A673 (cell line): ENCODE results near the gene FHIT. TPM values are rescaled to one million over a fixed set of nuclear protein-coding genes. Genes with fewer than 3 reads are reported as not detected.

Source experiments
- BruUV-seq: library from RNA; stranded (reverse); fragments of 400-500 nt; replicated peaks from 2 replicates; lab custom pipeline; 2021; lab: Mats Ljungman, UMichigan
- CTCF ChIA-PET: fragments of 300-600 bp; sonication (Branson Sonifier 250); formaldehyde crosslinking; loops from one replicate; lab custom pipeline; 2022; ENCODE audit warnings: antibody characterized with exemption; lab: Charles Lee
- POLR2A ChIA-PET: fragments of 300-600 bp; sonication (Branson Sonifier 250); formaldehyde crosslinking; loops from one replicate; lab custom pipeline; 2022; ENCODE audit warnings: antibody characterized with exemption; ENCODE audit not compliant: low non-redundant PET; lab: Charles Lee
- DNase-seq: peaks from one replicate; pipeline ENCODE4 v3.0.0-alpha.2; 2015; ENCODE audit warnings: low spot score
- H3K27ac ChIP-seq: fragments of 200-600 bp; sonication (generic); 2 replicates; pipeline ENCODE4 v1.5.1; 2016; ENCODE audit warnings: mixed run types, low read depth, mild to moderate bottlenecking, mixed read lengths, antibody characterized with exemption, low read length; ENCODE audit not compliant: poor library complexity, severe bottlenecking
- H3K27me3 ChIP-seq: fragments of 200-600 bp; sonication (generic); replicated peaks from 2 replicates; pipeline ENCODE4 v1.6.1; 2017; ENCODE audit warnings: mixed run types, low read depth, mild to moderate bottlenecking, mixed read lengths, antibody characterized with exemption, low read length; ENCODE audit not compliant: insufficient read depth, poor library complexity
- H3K36me3 ChIP-seq: fragments of 200-600 bp; sonication (generic); 2 replicates; pipeline ENCODE4 v1.6.1; 2016; ENCODE audit warnings: mixed run types, mild to moderate bottlenecking, mixed read lengths, antibody characterized with exemption, low read length; ENCODE audit not compliant: insufficient read depth, poor library complexity, severe bottlenecking
- H3K4me1 ChIP-seq: fragments of 200-600 bp; sonication (generic); 2 replicates; pipeline ENCODE4 v1.6.1; 2017; ENCODE audit warnings: mixed run types, mild to moderate bottlenecking, mixed read lengths, antibody characterized with exemption, low read length; ENCODE audit not compliant: insufficient read depth, poor library complexity, severe bottlenecking
- H3K4me3 ChIP-seq: fragments of 200-600 bp; sonication (generic); 2 replicates; pipeline ENCODE4 v1.5.1; 2016; ENCODE audit warnings: low read depth, mixed run types, mild to moderate bottlenecking, mixed read lengths, low read length; ENCODE audit not compliant: poor library complexity, severe bottlenecking
- H3K9me3 ChIP-seq: fragments of 200-600 bp; sonication (generic); 2 replicates; pipeline ENCODE4 v1.6.1; 2016; ENCODE audit warnings: mixed run types, low read depth, mild to moderate bottlenecking, mixed read lengths, antibody characterized with exemption, low read length; ENCODE audit not compliant: poor library complexity, severe bottlenecking
- EZH2 ChIP-seq: fragments of 200-600 bp; sonication (generic); IDR thresholded peaks from 2 replicates; pipeline ENCODE4 v1.6.1; 2017; ENCODE audit warnings: borderline replicate concordance, low read depth, mild to moderate bottlenecking, mixed read lengths, antibody characterized with exemption, low read length; ENCODE audit not compliant: poor library complexity, severe bottlenecking
- intact Hi-C: fragments of 100-400 bp; cut with micrococcal nuclease; formaldehyde crosslinking; loops from one replicate; pipeline ENCODE4 v1.10.0; 2022; ENCODE audit not compliant: unreplicated experiment
- total RNA-seq: library from RNA; stranded (reverse); gene quantifications from 2 replicates; pipeline ENCODE4 v1.2.3, GENCODE V29; 2021
- TF ChIP-seq, protein P1 (sequence below): fragments of 300-800, 200-600 bp; sonication (generic); conservative IDR thresholded peaks from 2 replicates; pipeline ENCODE4 v1.5.1; 2017; ENCODE audit warnings: low read depth, mild to moderate bottlenecking, antibody characterized with exemption, low read length, moderate library complexity, mixed read lengths

FHIT gene
- total RNA-seq, 1 experiment from 2014 or later: not detected

DNA sequence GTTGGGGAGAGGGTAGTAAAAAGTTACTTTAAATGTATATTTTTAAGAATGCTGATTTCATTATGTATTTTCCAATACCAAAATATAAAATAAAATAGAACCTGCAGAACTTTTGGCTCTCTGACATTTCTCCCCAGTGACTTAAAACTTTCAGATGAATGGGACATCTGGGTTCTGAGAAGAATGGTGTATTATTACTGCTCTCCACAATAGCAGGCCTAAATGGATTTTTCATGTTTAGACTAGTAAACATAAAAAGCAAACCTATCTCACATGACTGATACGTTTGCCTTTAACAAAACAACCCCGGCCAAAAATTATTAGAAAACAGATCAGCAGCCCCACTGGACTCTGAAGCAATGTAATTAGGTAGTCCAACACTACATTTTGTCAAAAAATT lies 73.8 kb downstream of the FHIT start:
- H3K27me3 ChIP-seq: no peaks in the 10 kb centered on the region
- H3K36me3 ChIP-seq: no peaks in the 10 kb centered on the region
- CTCF ChIA-PET: no interaction called here
- no TSS peak for BruUV-seq
- H3K9me3 ChIP-seq: no peaks in the 10 kb centered on the region
- H3K27ac ChIP-seq: no peak overlapping the region
- DNase-seq: no peak
- no peaks in the 10 kb centered on the region for H3K4me1 ChIP-seq
- POLR2A ChIA-PET: no interaction called here
- H3K4me3 ChIP-seq: no peak overlapping the region
- intact Hi-C loops: no loop called here
- TF ChIP-seq, protein P1, sequence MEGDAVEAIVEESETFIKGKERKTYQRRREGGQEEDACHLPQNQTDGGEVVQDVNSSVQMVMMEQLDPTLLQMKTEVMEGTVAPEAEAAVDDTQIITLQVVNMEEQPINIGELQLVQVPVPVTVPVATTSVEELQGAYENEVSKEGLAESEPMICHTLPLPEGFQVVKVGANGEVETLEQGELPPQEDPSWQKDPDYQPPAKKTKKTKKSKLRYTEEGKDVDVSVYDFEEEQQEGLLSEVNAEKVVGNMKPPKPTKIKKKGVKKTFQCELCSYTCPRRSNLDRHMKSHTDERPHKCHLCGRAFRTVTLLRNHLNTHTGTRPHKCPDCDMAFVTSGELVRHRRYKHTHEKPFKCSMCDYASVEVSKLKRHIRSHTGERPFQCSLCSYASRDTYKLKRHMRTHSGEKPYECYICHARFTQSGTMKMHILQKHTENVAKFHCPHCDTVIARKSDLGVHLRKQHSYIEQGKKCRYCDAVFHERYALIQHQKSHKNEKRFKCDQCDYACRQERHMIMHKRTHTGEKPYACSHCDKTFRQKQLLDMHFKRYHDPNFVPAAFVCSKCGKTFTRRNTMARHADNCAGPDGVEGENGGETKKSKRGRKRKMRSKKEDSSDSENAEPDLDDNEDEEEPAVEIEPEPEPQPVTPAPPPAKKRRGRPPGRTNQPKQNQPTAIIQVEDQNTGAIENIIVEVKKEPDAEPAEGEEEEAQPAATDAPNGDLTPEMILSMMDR: no peak
- no peak for TF ChIP-seq EZH2

DNA sequence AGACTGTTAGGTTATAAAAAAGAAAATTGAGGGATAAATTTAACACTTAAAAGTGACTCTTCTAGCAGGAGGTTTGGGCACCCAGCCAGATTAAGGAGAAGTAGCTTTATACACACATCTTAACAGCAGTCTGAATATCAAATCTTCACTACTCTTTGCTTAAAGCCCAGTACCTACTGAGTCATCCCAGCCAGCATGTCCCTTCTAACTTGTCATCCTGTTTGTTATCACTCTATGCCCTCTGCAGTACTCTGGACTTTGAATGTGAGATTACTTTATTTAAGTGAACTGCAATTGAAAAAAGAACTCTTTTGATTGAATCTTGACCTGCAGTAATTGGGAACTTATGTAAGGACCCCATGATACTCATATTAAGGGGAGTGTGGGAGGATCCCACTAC lies 77.6 kb downstream of the FHIT start:
- Histone ChIP-seq H3K27ac (no peak overlapping the region), H3K27me3 (no peaks in the 10 kb centered on the region), H3K36me3 (no peaks in the 10 kb centered on the region), H3K9me3 (no peaks in the 10 kb centered on the region), H3K4me3 (no peak overlapping the region), H3K4me1 (no peaks in the 10 kb centered on the region)
- intact Hi-C loops: no loop called here
- DNase-seq: no peak
- POLR2A ChIA-PET: no interaction called here
- no TSS peak for BruUV-seq
- CTCF ChIA-PET: no interaction called here
- no peak for TF ChIP-seq EZH2
- TF ChIP-seq, protein P1: no peak

DNA sequence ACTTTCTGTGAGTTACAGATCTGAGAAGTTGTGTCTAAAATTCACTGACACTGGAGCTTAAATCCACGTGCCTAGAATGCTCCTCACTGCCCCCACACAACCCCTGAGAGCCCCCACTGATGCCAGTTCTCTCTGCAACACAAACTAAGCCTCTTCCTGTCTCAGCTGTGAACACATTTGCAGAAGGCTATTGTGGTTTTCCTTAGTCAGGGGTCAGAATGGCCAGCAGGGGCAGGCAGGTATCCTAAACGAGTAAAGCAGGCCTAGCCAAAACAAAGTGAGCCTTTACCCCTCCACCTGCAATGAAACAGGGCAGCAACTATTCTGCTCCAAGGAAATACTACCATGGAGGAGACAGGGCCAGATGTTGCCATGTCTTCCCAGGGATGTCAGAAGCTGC lies 78.6 kb downstream of the FHIT start:
- Histone ChIP-seq H3K9me3 (no peaks in the 10 kb centered on the region), H3K36me3 (no peaks in the 10 kb centered on the region), H3K27ac (no peak overlapping the region), H3K27me3 (no peaks in the 10 kb centered on the region), H3K4me1 (no peaks in the 10 kb centered on the region), H3K4me3 (no peak overlapping the region)
- ChIA-PET CTCF (no interaction called here), POLR2A (no interaction called here)
- intact Hi-C loops: no loop called here
- no TSS peak for BruUV-seq
- TF ChIP-seq, protein P1: no peak
- no peak for TF ChIP-seq EZH2
- DNase-seq: no peak
